DMS53 treated with DMSO at 0.1 percent for 48 hours (cell line): ENCODE measurements around the gene MAGI2.
"Not testable (repeated sequence)": the region's sequence is repeated elsewhere in the genome, so short reads cannot be mapped to it uniquely, and the experiment has no call there.

Experiments used
- DNase-seq: peaks from one replicate; lab custom pipeline; 2025; ENCODE audit not compliant: unreplicated experiment; lab: John Stamatoyannopoulos, UW

The MAGI2 gene

DNA sequence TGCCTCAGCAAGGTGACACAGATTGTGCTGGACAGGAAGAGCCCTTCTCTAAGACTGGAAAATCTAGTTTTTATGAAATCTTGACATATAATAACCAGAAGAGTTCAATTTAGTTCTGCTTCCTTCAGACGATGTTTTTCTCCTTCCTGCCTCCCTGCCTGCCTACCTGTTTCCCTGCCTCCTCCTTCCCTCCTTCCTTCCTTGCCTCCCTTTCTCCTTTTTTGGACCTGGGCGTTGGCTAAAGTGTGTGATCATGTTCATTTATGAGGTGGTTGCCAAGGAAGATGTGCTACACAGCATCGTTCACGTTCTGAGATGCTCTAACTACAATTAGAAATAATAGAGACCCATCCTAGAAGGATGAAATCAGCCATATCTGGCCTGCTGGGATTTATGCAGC lies 1430.3 kb downstream of the MAGI2 start:
- DNase-seq, result no peak

DNA sequence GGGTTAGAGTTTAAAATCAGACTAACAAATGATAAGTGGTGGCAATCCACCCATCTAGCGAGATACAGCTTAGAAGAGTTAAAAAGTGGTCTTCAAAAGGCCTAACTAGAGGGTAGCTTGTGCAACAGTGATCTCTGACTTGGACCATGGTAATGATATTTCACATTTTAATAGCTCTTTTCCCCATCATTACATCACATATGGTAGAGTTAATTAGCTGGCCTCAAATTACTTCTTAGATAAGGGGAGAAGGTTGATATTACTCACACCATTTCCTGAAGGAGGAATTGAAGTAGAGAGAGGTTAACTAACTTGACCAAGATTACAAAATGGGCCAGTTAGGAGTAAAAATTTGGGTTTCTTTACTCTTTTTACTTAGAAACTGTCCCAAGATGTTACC lies 1431.3 kb downstream of the MAGI2 start:
- DNase-seq, result no peak

DNA sequence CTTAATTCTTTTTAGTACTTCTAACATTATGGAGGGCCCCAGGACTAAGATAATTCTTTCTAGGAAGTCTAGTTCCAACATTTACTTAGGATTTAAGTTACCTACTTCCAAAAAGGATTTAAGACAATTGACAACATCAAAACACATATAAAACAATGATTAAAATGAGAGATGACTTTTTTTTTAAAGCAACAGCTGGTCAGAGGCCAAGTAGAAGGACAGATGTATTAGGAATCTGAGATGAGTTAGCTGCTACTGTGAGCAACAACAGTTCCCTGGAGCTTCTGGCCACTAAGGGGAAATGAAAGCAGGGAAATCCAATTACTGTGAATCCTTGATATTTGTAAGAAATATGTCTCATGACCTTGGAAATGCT lies 1432.6 kb downstream of the MAGI2 start:
- DNase-seq, result peak; percentile 40

DNA sequence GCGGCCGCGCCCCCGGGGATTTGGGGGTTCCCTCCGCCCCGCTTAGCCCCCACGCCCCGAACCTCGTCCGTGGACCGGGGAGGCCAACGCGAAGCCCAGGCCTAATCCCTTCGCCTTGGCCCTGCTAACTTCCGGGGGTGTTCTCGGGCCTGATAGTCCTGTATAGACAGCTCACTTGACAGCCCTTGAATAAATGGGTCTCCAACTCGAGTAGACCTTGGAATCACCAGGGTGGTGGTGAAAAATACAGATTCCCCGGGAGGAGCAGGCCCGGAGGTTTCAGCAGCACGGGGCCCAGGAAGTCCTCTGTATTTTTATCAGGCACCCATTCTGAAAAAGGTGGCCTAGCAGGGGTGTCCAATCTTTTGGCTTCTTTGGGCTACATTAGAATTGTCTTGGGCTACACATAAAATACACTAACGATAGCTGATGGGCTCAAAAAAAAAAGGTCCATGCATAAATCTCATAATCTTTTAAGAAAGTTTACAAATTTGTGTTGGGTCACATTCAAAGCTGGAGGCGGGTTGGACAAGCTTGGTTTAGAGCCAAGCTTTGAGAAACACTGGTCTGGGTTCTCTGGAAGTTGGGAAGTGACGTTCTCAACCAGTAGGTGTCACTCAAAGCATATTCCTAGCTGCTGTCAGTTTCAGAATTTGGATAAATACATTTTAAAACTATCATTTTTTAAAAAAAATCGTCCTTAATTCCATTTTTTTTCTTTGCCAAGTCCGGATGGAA lies 1433.2 kb downstream of the MAGI2 start:
- DNase-seq, result peak; percentile 83

DNA sequence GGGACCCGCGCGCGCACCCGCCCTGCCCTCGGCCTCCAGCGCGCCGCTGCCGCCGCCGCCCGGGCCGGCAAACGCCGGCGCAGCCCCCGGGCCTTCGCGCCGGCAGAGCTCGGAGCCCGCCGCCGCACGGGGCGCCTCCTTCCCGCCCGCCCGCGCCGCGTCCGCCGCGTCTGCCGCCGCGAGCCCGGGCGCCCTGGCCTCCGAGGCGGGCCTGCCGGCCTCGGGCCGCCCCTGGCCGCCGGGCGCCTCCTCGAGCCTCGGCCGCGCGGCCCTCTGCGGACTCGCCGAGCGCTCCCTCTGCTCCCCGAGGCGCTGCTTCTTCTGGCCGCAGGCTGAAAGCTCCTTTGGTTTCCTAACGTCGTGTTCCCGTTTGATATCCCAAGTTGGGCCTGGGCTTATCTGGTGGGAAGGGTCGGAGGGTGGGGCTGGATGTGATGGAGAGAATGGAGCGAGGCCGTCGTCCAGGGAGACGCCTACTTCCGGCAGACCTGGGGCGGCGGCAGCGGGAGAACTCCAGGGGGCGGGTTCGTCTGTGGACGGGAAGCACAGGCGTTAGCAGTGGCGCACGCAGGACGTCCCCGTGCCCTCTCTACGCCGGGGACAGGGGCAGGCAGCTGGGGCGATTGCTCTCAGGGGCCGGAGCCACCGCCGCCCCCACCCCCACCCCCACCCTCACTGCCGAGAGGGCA lies 1433.9 kb downstream of the MAGI2 start:
- peak; percentile 86 for DNase-seq

DNA sequence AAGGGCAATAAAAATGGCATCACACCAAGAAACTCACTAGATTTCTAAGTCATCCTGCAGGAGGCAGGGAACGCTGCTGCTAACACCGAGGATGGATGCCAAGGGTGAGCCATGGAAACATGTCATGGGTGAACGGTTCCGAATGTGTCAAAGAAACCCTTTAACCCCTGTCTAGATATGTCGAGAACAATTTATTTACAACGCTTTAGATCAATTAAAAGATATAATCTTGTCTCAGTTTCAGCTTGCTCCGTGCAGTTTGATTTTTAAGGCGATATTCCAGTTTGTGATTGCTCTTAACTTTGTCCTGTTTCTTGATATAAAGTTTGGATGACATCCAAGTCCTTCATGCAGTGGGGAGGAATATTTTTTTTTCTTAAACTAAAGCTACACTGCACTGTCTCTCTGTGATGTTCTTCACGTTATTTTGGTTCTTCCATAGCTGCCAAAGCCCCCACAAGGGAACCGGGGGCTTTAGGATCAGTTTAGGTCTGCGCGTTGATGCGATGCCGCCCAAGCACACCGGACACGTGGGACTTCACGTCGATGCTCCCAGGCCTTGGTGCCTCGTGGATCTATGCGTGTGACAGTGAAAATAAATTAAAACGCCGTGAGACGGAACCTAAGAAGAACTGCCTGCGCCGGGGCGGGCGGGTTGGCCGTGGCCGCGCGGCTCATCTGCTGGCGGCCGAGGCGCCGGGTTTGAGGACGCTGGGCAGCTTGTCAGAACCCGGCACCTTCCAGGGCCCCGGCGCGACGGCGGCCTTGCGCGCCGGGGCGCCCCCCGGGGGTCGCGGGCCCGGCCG lies 1434.6 kb downstream of the MAGI2 start:
- DNase-seq, result no peak

DNA sequence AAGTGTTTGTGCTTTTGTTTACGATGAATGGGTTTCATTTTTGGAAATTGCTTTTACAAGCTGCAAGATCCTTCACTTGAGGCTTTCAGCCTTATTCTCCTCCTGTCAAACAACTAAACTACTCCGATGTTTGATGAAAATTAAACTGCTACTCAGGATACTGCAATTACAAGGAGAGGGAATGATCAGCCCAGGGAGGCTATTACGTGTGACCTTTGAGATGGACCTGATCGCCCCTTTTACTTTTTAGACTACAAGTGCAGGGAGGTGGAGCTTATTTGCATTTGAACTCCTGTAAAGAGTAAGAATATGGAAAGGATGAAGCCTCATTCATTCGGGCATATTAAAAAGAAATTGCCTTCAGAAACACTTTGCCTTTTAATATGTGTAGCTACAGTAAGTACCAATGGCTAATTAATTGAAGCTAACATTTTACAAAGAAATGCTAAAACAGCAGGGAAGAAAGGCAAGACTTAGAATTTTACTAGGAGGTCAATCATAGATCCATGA lies 1435.8 kb downstream of the MAGI2 start:
- no peak for DNase-seq

DNA sequence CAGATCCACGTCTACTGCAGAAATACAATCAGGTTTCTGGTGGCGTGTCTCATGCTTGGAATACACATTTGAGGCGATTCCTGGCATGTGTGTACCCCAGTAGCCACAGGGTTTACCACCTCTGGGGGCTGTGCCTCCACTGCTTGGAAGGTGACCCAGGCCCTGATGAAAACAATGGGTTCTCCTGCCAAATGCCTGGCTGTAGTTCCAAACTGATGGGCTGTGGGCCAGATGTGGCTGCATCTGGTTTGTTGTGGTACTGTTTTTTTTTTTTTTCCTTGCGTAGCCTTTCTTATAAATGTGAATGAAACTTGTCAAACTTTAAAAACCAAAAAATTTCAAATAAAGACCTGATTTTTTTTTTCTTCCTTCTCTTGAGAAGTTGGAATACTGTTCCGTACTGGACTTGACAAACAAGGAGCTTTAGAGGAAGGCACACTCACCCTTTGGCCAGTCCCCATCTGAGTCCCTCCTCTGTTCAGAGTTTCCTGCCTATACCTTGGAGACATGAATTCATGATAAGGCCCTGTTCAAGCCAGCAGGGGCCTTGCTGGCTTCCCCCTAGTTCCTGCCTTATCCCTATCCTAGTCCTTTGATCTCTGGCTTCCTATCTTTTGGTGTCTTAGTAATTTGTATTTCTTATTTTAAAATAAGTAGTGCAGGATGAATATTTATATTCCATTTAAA lies 1437.8 kb downstream of the MAGI2 start:
- DNase-seq, result no peak

DNA sequence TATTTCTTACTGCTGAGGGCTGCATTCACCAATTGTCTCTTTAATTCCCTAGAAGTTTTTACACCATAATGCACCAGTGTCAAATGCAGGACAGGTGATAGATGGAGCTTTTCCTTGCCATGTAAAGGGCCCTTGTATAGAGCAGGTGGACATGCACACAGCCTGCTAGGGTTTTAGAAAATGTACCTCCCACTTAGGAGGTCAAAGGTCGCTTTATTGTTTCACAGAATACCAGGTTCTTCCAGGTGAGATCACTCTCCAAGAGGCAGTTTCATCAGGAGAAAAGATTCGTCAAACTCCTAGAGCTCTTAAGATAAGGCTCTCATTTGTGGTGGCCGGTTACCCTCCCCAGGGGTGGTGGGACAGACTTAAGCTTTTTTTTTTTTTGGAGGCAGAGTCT lies 1439.1 kb downstream of the MAGI2 start:
- peak; percentile 30 for DNase-seq

DNA sequence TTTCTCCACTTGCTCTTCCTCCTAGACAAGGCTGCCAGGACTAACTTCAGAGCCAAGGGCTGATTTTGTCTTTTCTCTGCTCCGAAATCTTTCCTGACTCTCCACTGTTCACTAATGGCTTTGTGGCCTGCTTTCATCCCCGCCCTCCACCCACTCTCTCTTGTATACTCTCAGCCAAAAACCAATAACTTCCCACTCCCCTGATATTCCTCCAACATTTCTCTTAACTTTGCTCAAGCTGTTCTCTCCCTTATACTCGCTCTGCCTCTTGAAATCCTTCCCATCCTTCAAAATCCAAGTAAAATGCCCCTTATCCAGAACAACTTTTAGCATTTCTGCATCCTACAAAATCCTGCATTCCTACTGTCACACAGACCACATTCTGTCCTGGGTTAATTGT lies 1440.1 kb downstream of the MAGI2 start:
- DNase-seq, result no peak

DNA sequence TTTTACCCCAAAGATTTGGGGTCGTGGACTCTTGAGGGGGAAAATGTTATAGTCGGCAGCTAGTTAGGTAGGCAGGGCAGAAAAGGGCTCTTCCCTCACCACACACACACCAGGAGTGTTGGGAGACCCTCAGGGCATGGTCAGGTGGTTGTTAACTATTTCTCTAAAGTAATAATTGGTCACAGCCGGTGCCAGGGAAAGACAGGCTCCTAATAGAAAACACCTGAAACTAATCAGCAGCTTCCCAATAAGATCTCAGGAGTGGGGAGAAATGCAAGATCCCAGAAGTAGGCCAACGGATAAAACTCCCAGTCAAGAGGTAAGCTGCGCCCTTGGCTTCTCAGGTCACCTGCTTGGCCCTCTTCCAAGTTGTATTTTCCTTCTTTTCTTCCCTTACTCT lies 1441.8 kb downstream of the MAGI2 start:
- DNase-seq, result no peak

DNA sequence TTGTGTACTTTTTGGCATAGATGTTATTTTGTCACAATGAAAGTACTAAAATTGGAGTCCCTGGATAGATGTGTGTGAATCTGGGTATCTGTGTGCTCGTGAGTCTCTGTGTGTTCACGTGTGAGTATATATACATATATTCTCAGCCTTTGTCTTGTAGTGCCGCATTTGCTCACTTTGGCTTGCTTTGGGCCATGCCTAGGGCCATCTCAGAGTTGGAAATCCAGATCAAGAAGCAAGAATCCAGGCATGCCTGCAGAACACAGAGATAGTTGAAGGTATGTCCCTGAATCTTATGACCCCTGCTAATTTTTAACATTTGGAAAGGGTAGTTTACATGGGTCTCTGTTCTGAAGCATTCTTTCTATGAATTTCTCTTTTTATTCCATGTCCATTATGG lies 1446.2 kb downstream of the MAGI2 start:
- no peak for DNase-seq

DNA sequence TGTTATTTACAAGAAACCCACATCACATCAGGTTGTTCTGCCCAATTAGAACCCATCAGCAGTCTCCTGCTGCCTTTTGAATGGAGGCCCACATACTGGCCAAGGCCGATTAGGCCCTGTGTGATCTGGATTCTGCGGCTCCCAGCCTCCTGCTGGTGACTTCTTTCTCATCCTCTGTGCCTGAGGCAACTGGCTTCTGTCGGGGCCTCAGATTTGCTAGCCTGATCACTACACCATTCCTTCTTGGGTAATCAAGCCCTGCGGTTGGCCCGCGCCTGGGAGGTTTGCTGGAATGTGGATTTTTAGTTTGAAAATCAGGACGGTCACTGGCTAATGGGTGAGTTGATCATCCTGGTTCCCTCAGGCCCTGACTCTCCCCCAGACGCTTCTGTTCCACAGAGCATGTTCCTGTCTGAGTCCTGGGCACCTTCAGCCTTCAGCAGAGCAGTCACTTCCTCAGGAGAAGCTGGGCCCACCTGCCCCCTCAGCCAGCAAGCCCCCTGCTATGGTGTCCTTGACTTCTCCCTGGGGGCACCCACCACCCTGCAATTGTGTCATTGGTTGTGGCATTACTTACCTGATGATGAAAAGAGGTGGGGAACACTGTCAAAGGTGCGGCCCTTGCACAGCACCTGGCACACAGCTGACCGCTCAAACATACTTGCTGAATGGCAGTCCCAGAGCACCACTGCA lies 1447.3 kb downstream of the MAGI2 start:
- DNase-seq, result no peak

DNA sequence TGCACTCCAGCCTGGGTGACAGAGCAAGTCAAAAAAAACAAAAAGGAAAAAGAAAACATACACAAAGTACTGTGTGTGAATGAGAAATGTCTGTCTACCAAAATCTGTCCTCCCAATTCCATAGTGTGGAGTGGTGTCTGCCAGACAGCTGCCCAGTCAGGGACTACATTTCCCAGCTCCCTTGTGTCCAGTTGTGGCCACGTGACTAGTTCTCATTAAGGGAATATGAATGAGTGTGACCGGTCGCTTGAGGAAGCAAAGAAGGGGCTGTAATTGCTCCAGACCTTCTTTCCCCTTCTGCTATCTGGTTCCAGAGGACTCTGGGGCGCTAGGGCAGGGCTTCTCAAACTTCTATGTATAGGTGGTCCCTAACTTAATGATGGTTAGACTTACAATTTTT lies 1450.8 kb downstream of the MAGI2 start:
- DNase-seq, result no peak

DNA sequence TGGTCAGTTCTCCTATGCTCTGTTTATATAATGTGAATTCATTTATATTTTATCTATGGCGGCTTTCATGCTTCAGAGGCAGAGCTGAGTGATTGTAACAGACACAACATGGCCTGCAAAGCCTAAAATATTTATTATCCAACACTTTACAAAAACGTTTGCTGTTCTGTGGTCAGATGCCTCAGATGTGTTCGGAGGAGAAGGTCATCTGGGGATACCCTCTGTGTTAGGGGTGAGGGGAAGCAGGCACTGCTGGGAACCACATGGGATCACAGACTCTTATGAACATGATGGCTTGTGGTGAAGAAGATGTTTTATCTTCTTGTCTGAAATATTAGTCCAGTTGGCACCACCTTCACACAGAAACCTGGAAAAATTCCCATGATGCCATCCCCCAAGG lies 1451.4 kb downstream of the MAGI2 start:
- DNase-seq, result no peak

DNA sequence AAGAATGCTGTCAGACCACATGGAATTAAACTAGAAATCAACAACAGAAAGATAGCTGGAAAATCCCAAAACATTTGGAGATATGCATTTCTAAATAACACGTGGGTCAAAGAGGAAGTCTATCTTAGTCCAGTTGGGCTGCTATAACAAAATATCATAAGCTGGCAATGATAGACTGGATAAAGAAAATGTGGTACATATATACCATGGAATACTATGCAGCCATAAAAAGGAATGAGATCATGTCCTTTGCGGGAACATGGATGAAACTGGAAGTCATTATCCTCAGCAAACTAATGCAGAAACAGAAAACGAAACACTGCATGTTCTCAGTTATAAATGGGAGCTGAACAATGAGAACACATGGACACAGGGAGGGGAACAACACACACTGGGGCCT lies 1454.3 kb downstream of the MAGI2 start:
- DNase-seq, result not testable (repeated sequence)

DNA sequence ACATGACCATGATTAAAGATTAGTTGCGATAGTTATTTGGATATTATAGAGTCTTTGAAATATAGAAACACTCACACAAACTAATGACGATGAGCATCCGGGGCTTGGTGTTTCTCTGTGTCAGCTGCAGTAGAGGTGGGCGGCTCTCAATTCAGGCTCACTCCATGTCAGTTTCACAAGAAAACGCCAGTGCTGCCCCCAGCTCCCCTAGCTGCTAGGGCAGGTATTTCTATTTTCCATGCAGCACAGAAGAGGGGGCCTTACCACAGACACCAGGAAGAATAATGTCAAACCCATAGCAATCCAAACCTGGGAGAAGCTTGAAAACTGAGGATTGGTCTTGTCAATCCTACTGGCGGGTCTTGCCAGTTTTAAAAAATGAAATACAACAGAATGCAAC lies 1457.8 kb downstream of the MAGI2 start:
- DNase-seq, result no peak

DNA sequence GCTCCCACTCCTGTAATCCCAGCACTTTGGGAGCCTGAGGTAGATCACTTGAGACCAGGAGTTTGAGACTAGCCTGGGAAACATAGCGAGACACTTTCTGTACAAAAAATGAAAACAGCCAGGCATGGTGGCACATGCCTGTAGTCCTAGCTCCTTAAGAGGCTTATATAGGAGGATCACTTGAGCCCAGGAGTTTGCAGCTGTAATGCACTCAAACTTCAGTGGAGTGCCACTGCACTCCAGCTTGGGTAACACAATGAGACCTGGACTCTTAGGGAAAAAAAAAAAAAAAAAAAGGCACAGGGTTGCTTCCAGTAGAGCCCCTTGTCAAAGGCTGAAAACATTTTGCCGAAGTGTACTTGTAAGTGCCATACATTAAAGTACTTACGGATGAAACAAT lies 1459.6 kb downstream of the MAGI2 start:
- DNase-seq, result no peak

DNA sequence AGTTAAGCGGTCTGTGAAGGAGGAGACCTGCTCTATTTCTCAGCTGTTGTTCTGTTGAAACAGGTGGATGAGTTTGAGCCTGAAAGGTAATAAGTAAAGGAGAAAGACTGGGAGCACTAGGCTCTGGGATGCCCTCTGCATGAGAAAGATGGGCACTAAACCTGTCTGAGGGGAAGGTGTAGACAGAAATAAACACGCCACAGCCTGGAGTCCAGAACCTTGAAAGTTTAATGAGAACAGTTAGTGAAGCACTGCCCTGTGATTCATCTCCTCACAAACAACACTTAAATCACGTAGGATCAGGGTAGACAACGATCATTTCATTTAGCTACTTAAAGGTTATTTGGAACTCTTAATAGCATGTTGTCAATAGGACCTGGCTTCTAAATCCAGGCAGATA lies 1461.8 kb downstream of the MAGI2 start:
- peak; percentile 22 for DNase-seq

DNA sequence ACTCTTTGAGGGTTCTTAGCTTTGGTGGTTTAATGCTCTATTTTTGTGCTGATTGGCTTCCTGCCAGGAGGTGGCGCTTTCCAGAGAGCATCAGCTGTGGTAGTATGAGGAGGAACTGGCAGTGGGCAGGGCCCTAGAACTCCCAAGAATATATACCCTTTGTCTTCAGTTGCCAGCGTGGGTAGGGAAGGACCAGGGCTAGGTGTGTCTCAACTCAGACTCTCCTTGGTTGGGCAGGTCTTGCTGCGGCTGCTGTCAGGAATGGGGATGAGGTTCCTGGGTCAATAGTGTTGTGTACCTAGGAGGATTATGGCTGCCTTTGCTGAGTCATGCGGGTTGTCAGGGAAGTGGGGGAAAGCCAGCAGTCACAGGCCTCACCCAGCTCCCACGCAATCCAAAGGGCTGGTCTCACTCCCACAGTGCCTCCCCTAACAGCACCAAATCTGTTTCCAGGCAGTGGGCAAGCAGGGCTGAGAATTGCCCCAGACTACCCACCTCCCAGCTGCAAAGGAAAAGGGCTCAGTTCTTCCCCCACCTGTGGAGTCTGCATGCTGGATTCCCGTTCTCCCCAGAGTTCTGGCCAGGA lies 1463.4 kb downstream of the MAGI2 start:
- peak; percentile 9 for DNase-seq
